Stimulated activated CD4-positive, alpha-beta T cell treated with anti-CD3 and anti-CD28 coated beads, Interleukin-4, amount 100 ng/mL, for 4 hours (primary cell): ENCODE data around the gene TCF4.

Experiments used
- DNase-seq, 2 experiments: peaks; one replicate each; pipeline ENCODE4 v3.0.0-alpha.2; 2020

TCF4 gene

GRCh38 chr18:55214969-55215368 is 373.0 kb downstream of the TCF4 start:
- DNase-seq: no peak

- DNase-seq: no peak
Observed at GRCh38 chr18:55214534-55214933, 373.5 kb downstream of the TCF4 start.

- DNase-seq: no peak
Observed at GRCh38 chr18:55213586-55213985, 374.4 kb downstream of the TCF4 start.

GRCh38 chr18:55206927-55207326 is 381.1 kb downstream of the TCF4 start:
- no peak for DNase-seq

GRCh38 chr18:55202232-55202917 is 385.6 kb downstream of the TCF4 start:
- no peak for DNase-seq

- no peak for DNase-seq
Observed at GRCh38 chr18:55199291-55199963, 388.6 kb downstream of the TCF4 start.

- no peak for DNase-seq
Observed at GRCh38 chr18:55195863-55196262, 392.1 kb downstream of the TCF4 start.

GRCh38 chr18:55189972-55190371 is 398.0 kb downstream of the TCF4 start:
- DNase-seq: no peak

- no peak for DNase-seq
Observed at GRCh38 chr18:55186588-55186987, 401.4 kb downstream of the TCF4 start.

GRCh38 chr18:55185391-55185790 is 402.6 kb downstream of the TCF4 start:
- DNase-seq: no peak

- no peak for DNase-seq
Observed at GRCh38 chr18:55179835-55180234, 408.2 kb downstream of the TCF4 start.

- no peak for DNase-seq
Observed at GRCh38 chr18:55179425-55179824, 408.6 kb downstream of the TCF4 start.

- no peak for DNase-seq
Observed at GRCh38 chr18:55173291-55173690, 414.7 kb downstream of the TCF4 start.
